ACC112 (cell line): ENCODE data around the gene UQCC3.
A peak's percentile ranks its signal among the peaks of the same experiment; 100 is the strongest.

Experiments used
- H2AFZ ChIP-seq: fragments of 200-600 bp; sonication (generic); one replicate; pipeline ENCODE4 v1.6.0; 2017; ENCODE audit warnings: antibody characterized with exemption, low read length; ENCODE audit not compliant: unreplicated experiment
- H3K27ac ChIP-seq: fragments of 200-600 bp; sonication (generic); 2 replicates; pipeline ENCODE4 v1.5.1; 2014; ENCODE audit warnings: low read depth, mild to moderate bottlenecking, antibody characterized with exemption, low read length, moderate library complexity
- H3K27me3 ChIP-seq: fragments of 200-600 bp; sonication (generic); 2 replicates; pipeline ENCODE4 v1.6.1; 2014; ENCODE audit warnings: mild to moderate bottlenecking, antibody characterized with exemption, low read length, moderate library complexity, mixed read lengths; ENCODE audit not compliant: insufficient read depth
- H3K36me3 ChIP-seq: fragments of 200-600 bp; sonication (generic); 2 replicates; pipeline ENCODE4 v1.6.1; 2016; ENCODE audit warnings: mild to moderate bottlenecking, antibody characterized with exemption, low read length, moderate library complexity, mixed read lengths; ENCODE audit not compliant: insufficient read depth
- H3K4me1 ChIP-seq: fragments of 200-600 bp; sonication (generic); one replicate; pipeline ENCODE4 v1.6.1; 2016; ENCODE audit warnings: low read length, mixed read lengths; ENCODE audit not compliant: insufficient read depth, unreplicated experiment, control insufficient read depth
- H3K4me3 ChIP-seq: fragments of 200-600 bp; sonication (generic); 2 replicates; pipeline ENCODE4 v1.5.1; 2014; ENCODE audit warnings: mild to moderate bottlenecking, low read depth, low read length
- H3K79me2 ChIP-seq: fragments of 200-600 bp; sonication (generic); one replicate; pipeline ENCODE4 v1.6.0; 2016; ENCODE audit warnings: low read length; ENCODE audit not compliant: control insufficient read depth, unreplicated experiment, insufficient read depth

UQCC3 gene, protein sequence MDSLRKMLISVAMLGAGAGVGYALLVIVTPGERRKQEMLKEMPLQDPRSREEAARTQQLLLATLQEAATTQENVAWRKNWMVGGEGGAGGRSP

GRCh38 chr11:62671608-62672389 lies at the start of gene UQCC3, which contains the start of gene LBHD1:
Gene UQCC3, plus strand, starts transcription at chr11:62671673. Its CDS starts 73 bp downstream, at chr11:62671746.
Gene LBHD1, minus strand, starts transcription at chr11:62672267. Its CDS starts 2,236 bp downstream, at chr11:62670031.
- peaks cover 29% of the 10 kb centered on the region for H3K4me1 ChIP-seq

GRCh38 chr11:62622476-62623089 lies 48.9 kb upstream of the UQCC3 start:
- Histone ChIP-seq H3K27me3 (no peaks in the 10 kb centered on the region), H3K4me1 (peaks cover 13% of the 10 kb centered on the region), H3K36me3 (peaks cover 4% of the 10 kb centered on the region; the same call in 1 of the 2 replicates), H3K27ac (peak overlapping the region; percentile 93), H2AFZ (no peak overlapping the region), H3K79me2 (peaks cover 4% of the 10 kb centered on the region), H3K4me3 (peak overlapping the region; percentile 85; the same call in 1 of the 2 replicates)

More at GRCh38 chr11:62671608-62672389, at the start of gene UQCC3, which contains the start of gene LBHD1:
- H3K27me3 ChIP-seq, result no peaks in the 10 kb centered on the region
- peak within 1 kb of the TSS; percentile 73 for H2AFZ ChIP-seq
- H3K4me3 ChIP-seq, result peak within 1 kb of the TSS; percentile 84
- H3K36me3 ChIP-seq, result peaks cover 8% of the 10 kb centered on the region; the same call in 1 of the 2 replicates
- H3K79me2 ChIP-seq, result peaks cover 28% of the 10 kb centered on the region
- H3K27ac ChIP-seq, result peak within 1 kb of the TSS; percentile 73

GRCh38 chr11:62627713-62628112 lies 43.8 kb upstream of the UQCC3 start:
- Histone ChIP-seq H3K4me3 (no peak overlapping the region), H3K4me1 (no peaks in the 10 kb centered on the region), H3K27ac (no peak overlapping the region), H2AFZ (no peak overlapping the region), H3K27me3 (no peaks in the 10 kb centered on the region), H3K36me3 (peaks cover 26% of the 10 kb centered on the region; the same call in 1 of the 2 replicates), H3K79me2 (no peaks in the 10 kb centered on the region)

DNA sequence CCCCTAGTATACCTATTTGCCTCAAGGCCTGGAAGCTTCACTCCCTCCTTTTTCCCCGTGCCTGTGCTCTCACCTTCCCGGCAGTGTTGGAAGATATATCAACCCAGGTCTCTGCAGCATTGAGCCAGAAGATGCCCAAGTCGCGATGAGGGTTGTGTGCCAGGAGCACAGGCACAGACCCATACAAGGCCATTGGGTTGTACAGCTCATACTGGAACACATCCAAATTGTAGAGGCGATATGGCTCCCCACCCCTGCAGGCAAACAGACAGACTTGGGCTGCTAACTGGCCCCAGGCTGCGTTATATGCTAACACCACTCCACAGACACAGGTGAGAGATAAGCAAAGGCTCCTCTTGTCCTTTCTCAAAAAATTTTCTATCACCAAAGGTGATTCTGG lies 39.0 kb upstream of the UQCC3 start:
- Histone ChIP-seq H2AFZ (no peak overlapping the region), H3K27ac (no peak overlapping the region), H3K4me3 (no peak overlapping the region), H3K4me1 (no peaks in the 10 kb centered on the region), H3K36me3 (peaks cover 42% of the 10 kb centered on the region), H3K79me2 (no peaks in the 10 kb centered on the region), H3K27me3 (no peaks in the 10 kb centered on the region)

GRCh38 chr11:62644220-62644619 lies 27.3 kb upstream of the UQCC3 start:
- peaks cover 7% of the 10 kb centered on the region for H3K4me1 ChIP-seq
- H3K36me3 ChIP-seq, result peaks cover 10% of the 10 kb centered on the region; the same call in 1 of the 2 replicates
- no peaks in the 10 kb centered on the region for H3K27me3 ChIP-seq
- peaks cover 53% of the 10 kb centered on the region for H3K79me2 ChIP-seq
- no peak overlapping the region for H2AFZ ChIP-seq
- H3K4me3 ChIP-seq, result no peak overlapping the region
- H3K27ac ChIP-seq, result no peak overlapping the region

GRCh38 chr11:62645671-62645945 lies 25.9 kb upstream of the UQCC3 start:
- Histone ChIP-seq H2AFZ (no peak overlapping the region), H3K4me1 (peaks cover 7% of the 10 kb centered on the region), H3K36me3 (peaks cover 10% of the 10 kb centered on the region; the same call in 1 of the 2 replicates), H3K27ac (peak overlapping the region; percentile 78), H3K4me3 (peak overlapping the region; percentile 88), H3K79me2 (peaks cover 51% of the 10 kb centered on the region), H3K27me3 (no peaks in the 10 kb centered on the region)

DNA sequence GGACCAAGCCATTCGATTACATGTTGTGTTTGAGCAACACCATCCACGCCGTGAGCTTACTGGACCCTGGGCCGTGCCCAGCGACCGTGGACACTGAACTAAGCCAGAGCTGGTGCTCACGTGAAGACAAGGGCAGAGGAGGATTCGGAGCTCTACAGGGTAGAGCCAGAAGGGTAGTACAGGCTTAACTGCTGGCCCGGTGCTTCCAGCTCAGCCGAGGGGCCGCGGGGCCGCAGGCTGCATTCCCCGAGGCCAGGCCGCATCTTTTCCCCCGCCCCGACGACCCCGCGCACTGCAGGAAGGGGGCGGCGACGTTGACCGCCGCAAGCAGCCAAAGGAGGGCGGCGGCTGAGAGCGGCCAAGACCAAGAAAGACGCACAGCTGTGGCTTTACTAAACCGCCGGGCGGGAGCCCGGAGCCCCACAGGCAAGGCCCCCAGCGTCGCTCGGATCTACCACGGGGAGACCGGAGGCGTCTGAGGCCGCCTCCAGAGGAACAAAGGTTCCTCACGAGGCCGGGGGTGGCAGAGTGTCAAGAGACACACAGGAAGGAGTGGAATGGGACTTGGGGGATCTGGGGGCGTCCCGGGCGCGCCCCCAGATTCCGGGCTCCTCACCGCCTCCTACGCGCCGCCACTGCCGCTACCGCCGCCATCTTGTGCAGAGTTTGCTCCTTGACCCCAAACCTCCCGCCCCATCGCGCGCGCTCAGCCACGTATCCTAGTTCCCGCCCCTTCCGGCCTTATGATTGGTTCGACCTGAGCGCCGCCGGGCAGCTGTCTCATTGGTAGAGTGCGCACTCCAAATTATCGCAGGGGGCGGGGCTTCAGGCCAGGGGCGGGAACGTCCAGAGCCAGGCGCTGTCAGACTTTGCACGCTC lies 25.3 kb upstream of the UQCC3 start, which contains the start of gene GANAB:
TSS of gene GANAB (minus strand) at position 668 of the 879 bp plus-strand sequence. CDS start at position 654, 14 bp downstream.
- H3K36me3 ChIP-seq, result peaks cover 10% of the 10 kb centered on the region; the same call in 1 of the 2 replicates
- peak within 1 kb of the TSS; percentile 84 for H2AFZ ChIP-seq
- peaks cover 7% of the 10 kb centered on the region for H3K4me1 ChIP-seq
- no peaks in the 10 kb centered on the region for H3K27me3 ChIP-seq
- peak within 1 kb of the TSS; percentile 88 for H3K4me3 ChIP-seq
- peaks cover 51% of the 10 kb centered on the region for H3K79me2 ChIP-seq
- peak within 1 kb of the TSS; percentile 78 for H3K27ac ChIP-seq

GRCh38 chr11:62646825-62647608 lies 24.5 kb upstream of the UQCC3 start:
- Histone ChIP-seq H3K79me2 (peaks cover 53% of the 10 kb centered on the region), H3K4me3 (peak overlapping the region; percentile 15; the same call in 1 of the 2 replicates), H3K4me1 (peaks cover 7% of the 10 kb centered on the region), H3K36me3 (peaks cover 10% of the 10 kb centered on the region; the same call in 1 of the 2 replicates), H3K27ac (0 out of 2 replicates have a peak overlapping the region, but pooled peaks have one; percentile 11), H2AFZ (no peak overlapping the region), H3K27me3 (no peaks in the 10 kb centered on the region)

- H3K36me3 ChIP-seq, result peaks cover 9% of the 10 kb centered on the region; the same call in 1 of the 2 replicates
- no peaks in the 10 kb centered on the region for H3K27me3 ChIP-seq
- H3K4me3 ChIP-seq, result no peak overlapping the region
- H2AFZ ChIP-seq, result no peak overlapping the region
- peaks cover 54% of the 10 kb centered on the region for H3K79me2 ChIP-seq
- peaks cover 7% of the 10 kb centered on the region for H3K4me1 ChIP-seq
- H3K27ac ChIP-seq, result no peak overlapping the region
Observed at GRCh38 chr11:62647609-62648005, 23.9 kb upstream of the UQCC3 start.
